PC-3 (cell line): ENCODE data around the gene SIN3B.

Source experiments
- EZH2 ChIP-seq: fragments of 300-600 bp; sonication (generic); IDR thresholded peaks from one replicate; pipeline ENCODE4 v1.6.1; 2017; ENCODE audit warnings: antibody characterized with exemption, mild to moderate bottlenecking, low read length; ENCODE audit not compliant: unreplicated experiment
- EZH2phosphoT487 ChIP-seq: fragments of 300-600 bp; sonication (generic); IDR thresholded peaks from 2 replicates; pipeline ENCODE4 v1.6.1; 2018; ENCODE audit warnings: mild to moderate bottlenecking, antibody characterized with exemption, low read length, borderline replicate concordance
- TF ChIP-seq, protein P1 (sequence below): fragments of 300-600 bp; sonication (generic); conservative IDR thresholded peaks from 2 replicates; pipeline ENCODE4 v1.5.1; 2017; ENCODE audit warnings: antibody characterized with exemption, low read depth, mild to moderate bottlenecking, low read length

DNA sequence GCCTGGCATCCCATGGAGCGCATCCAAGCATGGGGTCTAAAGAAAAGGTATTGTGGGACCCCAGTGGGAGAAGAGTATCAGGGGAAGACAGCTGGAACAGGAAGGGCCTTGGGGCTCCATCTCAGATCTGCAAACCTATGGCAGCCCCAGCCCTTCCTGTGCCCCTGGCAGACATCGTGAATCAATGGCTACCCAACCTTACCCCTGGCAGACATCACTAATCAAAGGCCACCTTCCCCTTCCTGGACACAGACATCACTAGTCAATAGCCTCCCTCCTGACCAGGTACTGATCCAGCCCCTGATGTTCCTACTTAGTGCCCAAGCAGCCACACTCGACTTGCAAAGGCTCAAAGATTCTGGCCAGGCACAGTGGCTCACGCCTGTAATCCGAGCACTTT is 75.4 kb downstream of the SIN3B start:
- TF ChIP-seq, protein P1, sequence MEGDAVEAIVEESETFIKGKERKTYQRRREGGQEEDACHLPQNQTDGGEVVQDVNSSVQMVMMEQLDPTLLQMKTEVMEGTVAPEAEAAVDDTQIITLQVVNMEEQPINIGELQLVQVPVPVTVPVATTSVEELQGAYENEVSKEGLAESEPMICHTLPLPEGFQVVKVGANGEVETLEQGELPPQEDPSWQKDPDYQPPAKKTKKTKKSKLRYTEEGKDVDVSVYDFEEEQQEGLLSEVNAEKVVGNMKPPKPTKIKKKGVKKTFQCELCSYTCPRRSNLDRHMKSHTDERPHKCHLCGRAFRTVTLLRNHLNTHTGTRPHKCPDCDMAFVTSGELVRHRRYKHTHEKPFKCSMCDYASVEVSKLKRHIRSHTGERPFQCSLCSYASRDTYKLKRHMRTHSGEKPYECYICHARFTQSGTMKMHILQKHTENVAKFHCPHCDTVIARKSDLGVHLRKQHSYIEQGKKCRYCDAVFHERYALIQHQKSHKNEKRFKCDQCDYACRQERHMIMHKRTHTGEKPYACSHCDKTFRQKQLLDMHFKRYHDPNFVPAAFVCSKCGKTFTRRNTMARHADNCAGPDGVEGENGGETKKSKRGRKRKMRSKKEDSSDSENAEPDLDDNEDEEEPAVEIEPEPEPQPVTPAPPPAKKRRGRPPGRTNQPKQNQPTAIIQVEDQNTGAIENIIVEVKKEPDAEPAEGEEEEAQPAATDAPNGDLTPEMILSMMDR, result no peak
- TF ChIP-seq EZH2, result no peak
- no peak for TF ChIP-seq EZH2phosphoT487
